Caco-2 (cell line): ENCODE measurements around the gene SH3TC1. TPM values are rescaled to one million over a fixed set of nuclear protein-coding genes. Genes with fewer than 3 reads are reported as not detected.

Source experiments
- BruUV-seq: library from RNA; stranded (reverse); fragments of 400-500 nt; replicated peaks from 2 replicates; lab custom pipeline; 2021; lab: Mats Ljungman, UMichigan
- CTCF ChIA-PET: fragments of 300-600 bp; sonication (Branson Sonifier 250); formaldehyde crosslinking; loops from one replicate; lab custom pipeline; 2022; ENCODE audit warnings: antibody characterized with exemption; lab: Charles Lee
- POLR2A ChIA-PET: fragments of 300-600 bp; sonication (Branson Sonifier 250); formaldehyde crosslinking; loops from one replicate; lab custom pipeline; 2022; ENCODE audit warnings: antibody characterized with exemption; lab: Charles Lee
- DNase-seq, 2 experiments: peaks; one replicate each; pipeline versions ENCODE4 v3.0.0 to v3.0.0-alpha.2; 2020 to 2022
- H3K27me3 ChIP-seq: replicated peaks from 2 replicates; pipeline ENCODE4 v1.6.0; 2011; ENCODE audit warnings: low read length; ENCODE audit not compliant: control insufficient read depth, insufficient read depth
- H3K36me3 ChIP-seq: 2 replicates; pipeline ENCODE4 v1.5.1; 2011; ENCODE audit warnings: low read length; ENCODE audit not compliant: control insufficient read depth, insufficient read depth
- H3K4me1 ChIP-seq: fragments of 250-450 bp; sonication (Bioruptor Pico); 2 replicates; pipeline ENCODE4 v1.5.1; 2020; ENCODE audit warnings: mild to moderate bottlenecking
- H3K4me3 ChIP-seq: 2 replicates; pipeline ENCODE4 v1.5.1; 2011; ENCODE audit warnings: low read depth, mild to moderate bottlenecking, control low read depth, low read length
- H3K9me3 ChIP-seq: fragments of 250-450 bp; sonication (Bioruptor Pico); 2 replicates; pipeline ENCODE4 v1.5.1; 2020; ENCODE audit warnings: mild to moderate bottlenecking, moderate library complexity
- H3K27ac Mint-ChIP-seq: one replicate; pipeline ENCODE4 v1.8.0; 2022; ENCODE audit warnings: mixed read lengths; ENCODE audit not compliant: unreplicated experiment
- H3K27me3 Mint-ChIP-seq: one replicate; pipeline ENCODE4 v1.8.0; 2022; ENCODE audit warnings: mixed read lengths; ENCODE audit not compliant: insufficient read depth, unreplicated experiment
- H3K36me3 Mint-ChIP-seq: one replicate; pipeline ENCODE4 v1.8.0; 2022; ENCODE audit warnings: mild to moderate bottlenecking, mixed read lengths; ENCODE audit not compliant: insufficient read depth, unreplicated experiment
- H3K4me1 Mint-ChIP-seq: one replicate; pipeline ENCODE4 v1.8.0; 2022; ENCODE audit warnings: low read depth, mixed read lengths; ENCODE audit not compliant: unreplicated experiment
- H3K4me3 Mint-ChIP-seq: one replicate; pipeline ENCODE4 v1.8.0; 2022; ENCODE audit warnings: mild to moderate bottlenecking, moderate library complexity, mixed read lengths; ENCODE audit not compliant: unreplicated experiment
- H3K9me3 Mint-ChIP-seq: one replicate; pipeline ENCODE4 v1.8.0; 2022; ENCODE audit warnings: mixed read lengths; ENCODE audit not compliant: unreplicated experiment
- intact Hi-C: fragments of 100-400 bp; cut with micrococcal nuclease; formaldehyde crosslinking; loops from one replicate; pipeline ENCODE4 v1.10.0; 2022; ENCODE audit not compliant: unreplicated experiment
- total RNA-seq: library from RNA; stranded (reverse); gene quantifications from 2 replicates; pipeline ENCODE4 v1.2.3, GENCODE V29; 2022
- TF ChIP-seq, protein P1 (sequence below), 2 experiments: fragments of 200-600 bp in 1 of 2; IDR thresholded peaks; 1 replicate in 1 of 2; 2 replicates in 1 of 2; pipeline versions ENCODE4 v1.5.1 to v1.8.0; 2011 to 2022; ENCODE audit warnings: antibody characterized with exemption in 1 of 2, control low read depth in 1 of 2, inconsistent platforms in 1 of 2, low read depth in 1 of 2, low read length in 1 of 2, mild to moderate bottlenecking in 1 of 2, moderate library complexity in 1 of 2; ENCODE audit not compliant: insufficient read depth in 1 of 2, severe bottlenecking in 1 of 2, unreplicated experiment in 1 of 2

SH3TC1 gene
- total RNA-seq, 1 experiment from 2014 or later: 18.6 TPM

DNA sequence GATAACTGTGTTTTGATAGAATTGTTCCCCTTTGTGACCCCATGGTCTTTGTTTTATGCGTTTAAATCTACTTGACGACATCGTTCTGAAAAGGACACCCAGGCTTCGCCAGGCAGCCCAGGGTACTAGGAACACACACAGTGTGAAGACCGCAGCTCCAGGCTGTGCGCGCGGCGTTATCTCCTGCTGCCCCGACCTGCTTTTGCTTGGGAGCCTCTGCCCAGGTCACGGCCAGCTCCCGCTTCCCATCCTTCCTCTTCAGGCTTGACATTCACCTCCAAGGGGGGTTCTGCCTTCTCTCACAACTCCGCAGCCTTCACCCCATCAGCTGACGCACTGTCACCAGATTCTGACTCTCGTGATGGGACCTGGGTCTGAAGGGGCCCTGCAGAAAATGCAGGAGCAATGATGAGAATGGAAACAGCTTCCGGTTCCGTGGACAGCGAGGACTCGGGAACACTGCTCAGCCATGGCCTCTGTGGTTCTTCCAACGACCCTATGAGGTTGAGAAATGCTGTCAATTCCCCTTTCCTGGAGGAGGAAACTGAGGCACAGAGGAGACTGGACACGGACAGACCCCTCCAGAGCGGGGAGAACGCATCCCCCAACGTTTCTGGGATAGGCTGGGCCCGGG, 69.9 kb downstream of the SH3TC1 start:
- no peaks in the 10 kb centered on the region for H3K9me3 ChIP-seq
- no peaks in the 10 kb centered on the region for H3K36me3 Mint-ChIP-seq
- CTCF ChIA-PET: interaction anchor here (0.9 kb wide), 1 partner anchor 22 kb away, joined by 4 read pairs; no protein-coding TSS in a partner anchor
- H3K27me3 ChIP-seq: no peaks in the 10 kb centered on the region; the same call in 1 of the 2 replicates
- H3K4me3 Mint-ChIP-seq: peak overlapping the region; percentile 37
- no peak overlapping the region; the same call in 1 of the 2 replicates for H3K4me3 ChIP-seq
- TF ChIP-seq, protein P1, sequence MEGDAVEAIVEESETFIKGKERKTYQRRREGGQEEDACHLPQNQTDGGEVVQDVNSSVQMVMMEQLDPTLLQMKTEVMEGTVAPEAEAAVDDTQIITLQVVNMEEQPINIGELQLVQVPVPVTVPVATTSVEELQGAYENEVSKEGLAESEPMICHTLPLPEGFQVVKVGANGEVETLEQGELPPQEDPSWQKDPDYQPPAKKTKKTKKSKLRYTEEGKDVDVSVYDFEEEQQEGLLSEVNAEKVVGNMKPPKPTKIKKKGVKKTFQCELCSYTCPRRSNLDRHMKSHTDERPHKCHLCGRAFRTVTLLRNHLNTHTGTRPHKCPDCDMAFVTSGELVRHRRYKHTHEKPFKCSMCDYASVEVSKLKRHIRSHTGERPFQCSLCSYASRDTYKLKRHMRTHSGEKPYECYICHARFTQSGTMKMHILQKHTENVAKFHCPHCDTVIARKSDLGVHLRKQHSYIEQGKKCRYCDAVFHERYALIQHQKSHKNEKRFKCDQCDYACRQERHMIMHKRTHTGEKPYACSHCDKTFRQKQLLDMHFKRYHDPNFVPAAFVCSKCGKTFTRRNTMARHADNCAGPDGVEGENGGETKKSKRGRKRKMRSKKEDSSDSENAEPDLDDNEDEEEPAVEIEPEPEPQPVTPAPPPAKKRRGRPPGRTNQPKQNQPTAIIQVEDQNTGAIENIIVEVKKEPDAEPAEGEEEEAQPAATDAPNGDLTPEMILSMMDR (IDR thresholded peaks at IDR 0.05; ENCODE audit: insufficient read depth in 1 of 2, low read depth in 1 of 2, low read length in 1 of 2, severe bottlenecking in 1 of 2, unreplicated experiment in 1 of 2): no peak
- no peaks in the 10 kb centered on the region for H3K36me3 ChIP-seq
- intact Hi-C loops: no loop called here
- H3K27me3 Mint-ChIP-seq: peaks cover 3% of the 10 kb centered on the region
- H3K9me3 Mint-ChIP-seq: no peaks in the 10 kb centered on the region
- H3K4me1 ChIP-seq: peaks cover 5% of the 10 kb centered on the region
- no TSS peak for BruUV-seq
- H3K27ac Mint-ChIP-seq: no peak overlapping the region
- no peak for DNase-seq
- POLR2A ChIA-PET: no interaction called here
- peaks cover 6% of the 10 kb centered on the region for H3K4me1 Mint-ChIP-seq

DNA sequence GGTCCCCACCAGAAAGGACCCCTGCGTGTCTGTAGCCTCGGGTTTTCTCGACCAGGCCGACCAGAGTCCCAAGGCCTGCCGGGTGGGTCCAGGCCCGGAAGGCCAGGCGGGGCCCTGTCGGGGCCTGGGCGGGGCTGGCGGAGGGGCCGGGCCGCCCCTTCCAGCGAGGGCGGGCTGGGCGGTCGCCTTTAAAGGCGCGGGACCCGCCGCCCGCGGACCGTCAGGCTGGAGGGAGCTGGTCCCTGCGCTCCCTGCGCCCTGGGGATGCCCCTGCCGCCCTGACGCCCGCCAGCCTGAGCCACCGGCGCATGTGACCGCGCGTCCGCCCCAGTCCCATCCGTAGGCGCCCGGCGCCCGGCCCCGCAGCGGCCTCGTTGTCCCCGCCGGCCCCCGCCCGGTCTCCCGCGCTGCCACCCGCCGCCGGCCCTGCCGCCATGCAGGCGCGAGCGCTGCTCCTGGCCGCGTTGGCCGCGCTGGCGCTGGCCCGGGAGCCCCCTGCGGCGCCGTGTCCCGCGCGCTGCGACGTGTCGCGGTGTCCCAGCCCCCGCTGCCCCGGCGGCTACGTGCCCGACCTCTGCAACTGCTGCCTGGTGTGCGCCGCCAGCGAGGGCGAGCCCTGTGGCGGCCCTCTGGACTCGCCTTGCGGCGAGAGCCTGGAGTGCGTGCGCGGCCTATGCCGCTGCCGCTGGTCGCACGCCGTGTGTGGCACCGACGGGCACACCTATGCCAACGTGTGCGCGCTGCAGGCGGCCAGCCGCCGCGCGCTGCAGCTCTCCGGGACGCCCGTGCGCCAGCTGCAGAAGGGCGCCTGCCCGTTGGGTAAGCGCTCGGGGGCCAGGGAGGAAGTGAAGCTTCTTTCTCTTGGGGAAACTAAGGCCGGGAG, 70.7 kb downstream of the SH3TC1 start, which contains the start of gene HTRA3:
Gene HTRA3 (plus strand): TSS at position 220 of the 883 bp plus-strand sequence. CDS start 215 bp downstream, at position 435.
- BruUV-seq: no TSS peak
- peak in 1 of 2 experiments; percentile 55 for DNase-seq
- H3K27me3 Mint-ChIP-seq: peaks cover 3% of the 10 kb centered on the region
- Histone ChIP-seq H3K4me3 (peak within 1 kb of the TSS; percentile 34), H3K4me1 (peaks cover 5% of the 10 kb centered on the region), H3K9me3 (no peaks in the 10 kb centered on the region), H3K27me3 (no peaks in the 10 kb centered on the region; the same call in 1 of the 2 replicates), H3K36me3 (no peaks in the 10 kb centered on the region)
- TF ChIP-seq, protein P1 (IDR thresholded peaks at IDR 0.05; ENCODE audit: insufficient read depth in 1 of 2, low read depth in 1 of 2, low read length in 1 of 2, severe bottlenecking in 1 of 2, unreplicated experiment in 1 of 2): no peak
- peak within 1 kb of the TSS; percentile 55 for H3K4me3 Mint-ChIP-seq
- H3K36me3 Mint-ChIP-seq: no peaks in the 10 kb centered on the region
- no peaks in the 10 kb centered on the region for H3K9me3 Mint-ChIP-seq
- ChIA-PET POLR2A (no interaction called here), CTCF (interaction anchor here (0.9 kb wide), 1 partner anchor 21 kb away, joined by 4 read pairs; no protein-coding TSS in a partner anchor)
- H3K4me1 Mint-ChIP-seq: peaks cover 6% of the 10 kb centered on the region
- intact Hi-C loops: no loop called here
- no peak within 1 kb of the TSS for H3K27ac Mint-ChIP-seq

DNA sequence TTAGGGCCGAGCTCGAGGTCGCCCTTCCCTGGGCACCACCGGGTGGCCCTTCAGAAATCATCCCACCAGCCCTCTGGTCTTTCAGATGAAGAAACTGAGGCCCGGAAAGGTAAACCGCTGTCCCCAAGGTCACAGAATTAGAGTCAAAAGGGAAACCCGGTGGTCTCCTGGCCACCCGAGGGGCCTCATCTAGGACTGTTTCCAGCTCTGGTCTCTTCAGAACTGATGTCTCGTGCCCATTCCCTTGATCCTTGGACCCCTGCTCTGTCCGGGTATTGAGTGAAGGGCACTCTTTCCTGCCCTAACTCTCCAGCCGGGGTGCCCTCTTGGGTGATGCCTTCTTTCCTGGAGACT, 71.3 kb downstream of the SH3TC1 start:
- no TSS peak for BruUV-seq
- Histone ChIP-seq H3K4me3 (no peak overlapping the region), H3K4me1 (peaks cover 5% of the 10 kb centered on the region), H3K9me3 (no peaks in the 10 kb centered on the region), H3K27me3 (no peaks in the 10 kb centered on the region; the same call in 1 of the 2 replicates), H3K36me3 (no peaks in the 10 kb centered on the region)
- peaks cover 6% of the 10 kb centered on the region for H3K4me1 Mint-ChIP-seq
- DNase-seq: no peak
- H3K36me3 Mint-ChIP-seq: no peaks in the 10 kb centered on the region
- ChIA-PET CTCF (no interaction called here), POLR2A (no interaction called here)
- H3K9me3 Mint-ChIP-seq: no peaks in the 10 kb centered on the region
- TF ChIP-seq, protein P1 (IDR thresholded peaks at IDR 0.05; ENCODE audit: insufficient read depth in 1 of 2, low read depth in 1 of 2, low read length in 1 of 2, severe bottlenecking in 1 of 2, unreplicated experiment in 1 of 2): no peak
- no peak overlapping the region for H3K27ac Mint-ChIP-seq
- H3K27me3 Mint-ChIP-seq: peaks cover 3% of the 10 kb centered on the region
- intact Hi-C loops: no loop called here
- H3K4me3 Mint-ChIP-seq: peak overlapping the region; percentile 55
